ENCODE measurements around the gene MASP2.
A peak's percentile ranks its signal among the peaks of the same experiment; 100 is the strongest.

Gene MASP2

GRCh38 chr1:10987840-10988417 is 59.1 kb downstream of the MASP2 start:
- no peak for DNase-seq

- no peak for DNase-seq
Measured at GRCh38 chr1:10986525-10986890, 60.5 kb downstream of the MASP2 start.

GRCh38 chr1:10980841-10981727 is 66.0 kb downstream of the MASP2 start:
- DNase-seq, result no peak

GRCh38 chr1:10980094-10980577 is 66.9 kb downstream of the MASP2 start:
- peak; percentile 78 for DNase-seq

- no peak for DNase-seq
Measured at GRCh38 chr1:10979483-10979920, 67.5 kb downstream of the MASP2 start.

GRCh38 chr1:10978719-10979118 is 68.3 kb downstream of the MASP2 start:
- no peak for DNase-seq
